GM19452 (cell line): ENCODE measurements around the gene MORC2.

Experiments used
- ATAC-seq: cut with Tn5 transposase; IDR thresholded peaks from one replicate; pipeline ENCODE4 v1.9.1; 2021; ENCODE audit not compliant: unreplicated experiment

MORC2 gene

GRCh38 chr22:30889996-30890480 is 78.5 kb downstream of the MORC2 start:
- no peak for ATAC-seq

- ATAC-seq = no peak
These were observed 79.1 kb downstream of the MORC2 start for GRCh38 chr22:30889268-30889995.

GRCh38 chr22:30887861-30888260 is 80.7 kb downstream of the MORC2 start:
- ATAC-seq = no peak

GRCh38 chr22:30887453-30887852 is 81.1 kb downstream of the MORC2 start:
- no peak for ATAC-seq

- no peak for ATAC-seq
These were observed 83.0 kb downstream of the MORC2 start for GRCh38 chr22:30885591-30885990.

GRCh38 chr22:30885001-30885366 is 83.6 kb downstream of the MORC2 start:
- ATAC-seq = no peak

GRCh38 chr22:30884211-30885000 is 84.2 kb downstream of the MORC2 start:
- no peak for ATAC-seq

- ATAC-seq = no peak
These were observed 84.9 kb downstream of the MORC2 start for GRCh38 chr22:30883586-30884145.

- ATAC-seq = no peak
These were observed 85.5 kb downstream of the MORC2 start for GRCh38 chr22:30882974-30883533.

- ATAC-seq = no peak
These were observed 86.3 kb downstream of the MORC2 start for GRCh38 chr22:30882184-30882717.

- no peak for ATAC-seq
These were observed 87.0 kb downstream of the MORC2 start for GRCh38 chr22:30881361-30882183.

- no peak for ATAC-seq
These were observed 87.7 kb downstream of the MORC2 start for GRCh38 chr22:30880847-30881246.

GRCh38 chr22:30880181-30880601 is 88.4 kb downstream of the MORC2 start:
- no peak for ATAC-seq

- ATAC-seq = no peak
These were observed 89.2 kb downstream of the MORC2 start for GRCh38 chr22:30879415-30879797.

GRCh38 chr22:30878516-30879414 is 89.8 kb downstream of the MORC2 start:
- no peak for ATAC-seq

GRCh38 chr22:30877662-30878515 is 90.7 kb downstream of the MORC2 start:
- no peak for ATAC-seq

GRCh38 chr22:30876915-30877553 is 91.5 kb downstream of the MORC2 start:
- ATAC-seq = no peak

- no peak for ATAC-seq
These were observed 92.3 kb downstream of the MORC2 start for GRCh38 chr22:30876221-30876751.
